ENCODE results near the gene TPRA1.
"Not testable (repeated sequence)": the region's sequence is repeated elsewhere in the genome, so short reads cannot be mapped to it uniquely, and the experiment has no call there.

The TPRA1 gene

DNA sequence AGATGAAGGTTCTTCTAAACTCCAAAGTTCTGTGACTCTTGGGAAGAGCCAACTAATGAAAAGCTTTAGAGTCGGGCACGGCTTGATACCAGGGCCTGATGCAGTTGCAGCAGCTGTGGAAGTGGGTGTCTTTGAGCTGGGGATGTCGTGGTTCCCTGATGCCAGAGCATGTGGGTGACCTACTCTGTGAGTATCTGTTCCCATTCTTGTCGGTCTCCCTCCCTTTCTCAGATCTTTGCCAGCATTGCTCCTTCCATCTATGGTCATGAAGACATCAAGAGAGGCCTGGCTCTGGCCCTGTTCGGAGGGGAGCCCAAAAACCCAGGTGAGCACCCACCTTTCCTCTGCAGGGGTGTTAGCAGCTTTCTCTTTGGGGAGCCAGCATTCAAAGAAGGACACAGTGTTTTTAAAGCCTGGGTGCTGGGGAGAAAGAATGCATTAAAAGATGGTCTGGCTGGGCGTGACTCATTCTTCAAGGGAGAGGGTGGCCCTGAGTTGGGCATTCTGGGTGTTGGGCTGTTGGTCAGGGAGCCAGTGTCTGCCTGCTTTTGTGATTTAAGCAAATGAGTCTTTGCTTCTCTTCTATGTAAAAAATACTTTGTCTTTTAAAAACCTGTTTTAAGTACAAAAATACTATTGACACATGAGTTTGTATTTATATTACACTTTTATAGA, 25.2 kb upstream of the TPRA1 start:
- DNase-seq = no peak

DNA sequence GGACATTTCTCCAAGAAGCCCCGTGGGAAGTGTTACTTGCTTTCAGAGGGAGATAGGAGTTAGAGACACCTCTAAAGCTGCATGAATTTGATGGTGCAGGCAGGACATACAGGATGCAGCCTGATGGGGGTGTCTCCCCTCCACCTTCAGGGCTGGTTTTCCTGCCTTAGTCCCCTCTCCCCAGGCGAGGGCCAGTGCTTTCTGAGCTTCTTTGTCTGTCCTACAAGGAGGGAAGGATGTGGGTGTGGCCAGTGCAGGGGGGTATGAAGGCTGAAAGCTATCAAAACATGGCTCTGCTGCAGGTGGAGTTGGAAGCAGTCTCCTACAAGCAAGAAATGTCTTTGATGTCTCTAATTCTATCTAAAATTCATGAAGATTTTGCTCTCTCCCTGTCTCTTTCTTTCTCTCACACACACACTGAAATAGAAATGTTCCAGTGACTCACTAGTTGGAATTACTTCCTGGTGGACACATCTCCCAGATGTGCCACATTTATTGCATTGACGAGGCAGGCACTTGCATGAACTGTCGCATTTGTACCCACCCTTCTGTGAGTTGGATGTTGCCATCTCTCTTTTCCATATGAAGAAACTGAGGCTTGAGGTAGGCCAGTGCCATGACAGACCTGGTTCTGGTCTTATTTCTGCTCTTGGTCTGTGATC, 24.5 kb upstream of the TPRA1 start:
- DNase-seq = no peak

DNA sequence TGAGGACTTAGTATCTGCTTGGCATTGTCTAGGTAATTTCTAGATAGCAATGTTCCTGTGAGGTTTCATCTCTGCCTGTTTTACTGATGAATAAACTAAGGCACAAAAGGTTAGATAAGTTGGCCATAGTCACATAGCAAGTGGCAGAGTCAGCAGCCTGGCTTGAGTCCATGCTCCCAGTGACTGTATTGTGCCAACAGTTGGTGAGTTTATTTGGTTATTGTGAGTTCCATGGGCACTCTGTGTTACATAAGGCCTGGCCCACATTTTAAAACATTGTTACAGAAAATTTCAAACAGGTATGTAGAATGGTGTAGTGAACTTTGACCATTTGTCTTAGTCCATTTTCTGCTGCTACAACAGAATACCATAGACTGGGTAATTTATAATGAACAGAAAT, 22.9 kb upstream of the TPRA1 start:
- no peak for DNase-seq

DNA sequence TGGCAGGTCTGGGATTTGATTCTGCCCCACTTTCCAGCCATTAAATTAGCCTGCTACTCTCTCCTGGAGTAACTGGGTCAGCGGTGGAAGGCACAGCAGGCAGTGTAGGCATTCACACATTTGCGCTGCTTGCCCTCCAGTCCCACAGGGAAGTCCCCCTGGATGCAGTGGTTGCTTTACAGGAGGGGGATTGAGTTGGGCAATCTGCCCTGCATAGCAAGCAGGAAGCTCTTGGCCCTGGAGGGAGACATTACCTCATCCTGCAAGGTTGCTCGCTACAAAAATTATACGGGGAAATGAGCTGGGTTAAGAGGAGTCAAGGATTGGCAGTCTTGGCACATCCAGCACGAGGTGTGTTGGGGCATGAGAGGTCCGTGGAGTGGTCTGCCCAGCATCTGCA, 22.4 kb upstream of the TPRA1 start:
- DNase-seq = no peak

DNA sequence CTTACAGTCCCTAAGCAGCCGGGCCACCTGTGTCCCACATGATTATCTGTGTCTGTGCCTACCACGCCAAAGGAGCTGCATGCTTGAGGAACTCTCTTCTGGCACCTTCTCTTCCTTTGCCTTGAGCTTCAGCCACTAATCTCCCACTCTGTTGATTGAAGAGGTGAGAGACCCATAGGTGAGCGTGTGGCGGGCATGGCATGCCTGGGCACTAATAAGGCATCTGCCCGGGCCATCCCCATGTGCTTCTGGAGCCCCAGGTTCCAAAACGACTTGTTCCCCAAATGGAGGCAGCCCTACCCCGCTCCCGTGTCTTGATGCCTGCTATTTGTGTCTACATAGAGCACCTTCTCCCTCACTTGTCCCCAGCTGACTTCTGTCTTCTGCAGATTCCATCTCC, 20.7 kb upstream of the TPRA1 start:
- DNase-seq = no peak

DNA sequence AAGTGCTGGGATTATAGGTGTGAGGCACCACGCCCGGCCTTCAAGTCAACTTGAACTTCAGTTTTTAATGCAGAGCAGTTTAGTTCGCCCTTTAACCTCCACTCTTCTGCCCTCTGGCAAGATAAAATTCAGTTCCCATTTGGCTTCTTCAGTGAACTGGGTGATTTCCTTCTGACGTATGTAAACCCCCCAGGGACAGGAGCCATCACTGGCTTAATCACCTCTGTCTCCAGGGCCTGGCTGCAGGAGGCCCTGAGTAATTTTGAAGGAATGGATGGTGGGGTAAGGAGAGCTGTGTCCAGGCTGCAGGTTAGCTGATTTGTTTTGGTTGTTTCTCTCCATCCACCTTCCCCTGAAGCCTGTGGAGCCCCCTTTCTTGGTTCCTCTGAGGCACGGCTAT, 19.6 kb upstream of the TPRA1 start:
- no peak for DNase-seq

DNA sequence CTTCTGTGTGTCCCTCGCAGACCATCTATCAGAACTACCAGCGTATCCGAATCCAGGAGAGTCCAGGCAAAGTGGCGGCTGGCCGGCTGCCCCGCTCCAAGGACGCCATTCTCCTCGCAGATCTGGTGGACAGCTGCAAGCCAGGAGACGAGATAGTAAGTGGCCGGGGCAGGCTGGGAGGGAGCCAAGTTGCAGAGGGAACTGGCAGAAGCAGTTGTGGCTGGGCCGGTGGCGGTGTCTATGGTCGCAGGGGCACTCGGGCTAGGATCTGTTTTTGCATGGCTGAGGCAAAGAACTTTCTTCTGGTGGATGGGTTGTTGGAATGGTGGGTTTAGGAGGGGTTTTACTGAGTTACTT, 17.8 kb upstream of the TPRA1 start:
- DNase-seq = no peak

DNA sequence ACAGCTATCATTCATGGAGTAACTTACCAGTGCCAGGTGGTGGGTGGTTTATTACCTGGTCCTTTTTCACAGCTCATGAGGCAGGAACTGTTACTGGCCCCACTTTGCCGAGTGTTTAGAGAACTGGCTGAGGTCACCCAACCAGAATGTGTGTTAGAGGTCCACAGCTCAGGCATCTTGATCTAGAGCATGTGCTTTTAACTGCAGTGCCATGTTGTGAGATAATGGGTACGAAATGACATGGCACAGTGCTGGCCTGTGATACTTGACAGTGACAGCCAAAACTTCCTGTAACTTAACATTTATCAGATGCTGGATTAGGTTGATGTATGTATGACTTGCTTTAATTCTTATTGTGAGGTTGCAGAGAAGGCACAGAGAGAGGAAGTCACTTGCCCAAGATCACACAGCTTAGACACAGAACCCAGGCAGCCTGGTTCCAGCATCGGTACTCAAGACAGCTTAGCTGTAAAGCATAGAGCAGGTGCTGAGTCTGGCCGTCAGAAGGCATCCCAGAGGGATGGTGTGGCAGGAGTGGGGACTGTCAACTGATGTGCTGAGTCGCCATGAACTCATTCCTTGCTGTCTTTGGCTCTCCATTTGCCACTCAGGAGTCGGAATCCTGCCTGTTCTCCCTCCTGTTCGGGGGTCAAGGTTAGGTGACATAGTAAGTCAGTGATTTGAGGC, 17.3 kb upstream of the TPRA1 start:
- DNase-seq = no peak

DNA sequence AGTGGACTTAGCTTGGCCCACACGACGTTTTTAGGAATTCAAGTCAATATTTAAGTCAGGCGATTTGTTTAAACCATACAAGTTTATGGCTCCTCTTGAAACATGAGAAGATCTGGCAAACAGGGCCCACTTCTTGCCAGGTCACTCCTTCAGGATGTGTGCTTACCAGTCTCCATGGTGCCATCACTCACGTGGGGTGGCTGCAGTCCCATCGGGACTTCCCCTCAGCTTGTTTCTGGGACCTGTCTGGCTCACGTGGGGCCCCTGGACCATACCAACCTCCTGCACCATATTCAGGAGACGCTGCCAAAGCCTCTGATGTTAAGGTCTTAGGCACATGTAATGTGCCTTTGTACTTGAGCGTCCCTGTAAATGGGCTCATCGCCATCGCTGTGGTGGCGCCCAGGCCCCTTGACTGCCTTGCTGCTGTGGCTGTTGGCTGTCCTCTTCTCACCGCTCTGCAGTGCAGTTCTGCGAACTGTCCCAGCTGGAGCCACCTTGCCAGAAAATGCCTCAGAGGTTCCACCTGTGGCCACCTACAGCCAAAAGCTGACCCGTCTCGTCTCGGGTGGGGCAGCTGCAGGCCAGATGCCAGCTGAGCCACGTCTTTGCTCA, 16.6 kb upstream of the TPRA1 start:
- DNase-seq = no peak

DNA sequence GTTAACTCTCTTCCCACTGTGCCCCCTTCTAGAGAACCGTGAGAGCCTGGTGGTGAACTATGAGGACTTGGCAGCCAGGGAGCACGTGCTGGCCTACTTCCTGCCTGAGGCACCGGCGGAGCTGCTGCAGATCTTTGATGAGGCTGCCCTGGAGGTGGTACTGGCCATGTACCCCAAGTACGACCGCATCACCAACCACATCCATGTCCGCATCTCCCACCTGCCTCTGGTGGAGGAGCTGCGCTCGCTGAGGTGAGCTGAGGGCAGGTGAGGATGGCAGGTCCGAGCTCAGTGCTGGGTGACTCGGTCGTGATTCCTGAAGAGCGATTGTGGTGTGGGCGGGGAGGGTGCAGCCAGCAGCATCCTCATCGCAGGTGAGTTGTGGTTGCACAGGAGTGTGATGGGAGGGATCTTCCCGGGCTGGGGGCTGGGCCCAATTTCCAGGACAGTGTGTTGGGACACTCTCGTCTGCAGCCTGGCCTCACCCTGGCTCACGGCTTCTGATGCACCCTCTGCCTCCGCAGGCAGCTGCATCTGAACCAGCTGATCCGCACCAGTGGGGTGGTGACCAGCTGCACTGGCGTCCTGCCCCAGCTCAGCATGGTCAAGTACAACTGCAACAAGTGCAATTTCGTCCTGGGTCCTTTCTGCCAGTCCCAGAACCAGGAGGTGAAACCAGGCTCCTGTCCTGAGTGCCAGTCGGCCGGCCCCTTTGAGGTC, 15.7 kb upstream of the TPRA1 start:
- DNase-seq = no peak

DNA sequence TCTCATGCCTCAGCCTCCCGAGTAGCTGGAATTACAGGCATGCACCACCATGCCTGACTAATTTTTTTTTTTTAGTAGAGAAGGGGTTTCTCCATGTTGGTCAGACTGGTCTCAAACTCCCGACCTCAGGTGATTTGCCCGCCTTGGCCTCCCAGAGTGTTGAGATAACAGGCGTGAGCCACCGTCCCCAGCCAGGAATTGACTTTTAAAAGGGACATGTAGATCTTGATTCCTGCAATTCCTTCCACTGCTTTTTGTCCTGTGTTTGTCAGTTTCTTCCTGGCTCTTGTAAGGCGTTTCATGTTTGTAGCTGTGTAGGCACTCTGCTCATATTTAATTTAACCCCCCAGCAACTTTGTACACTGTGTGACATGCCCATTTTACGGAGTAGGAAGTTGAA, 15.0 kb upstream of the TPRA1 start:
- not testable (repeated sequence) for DNase-seq

DNA sequence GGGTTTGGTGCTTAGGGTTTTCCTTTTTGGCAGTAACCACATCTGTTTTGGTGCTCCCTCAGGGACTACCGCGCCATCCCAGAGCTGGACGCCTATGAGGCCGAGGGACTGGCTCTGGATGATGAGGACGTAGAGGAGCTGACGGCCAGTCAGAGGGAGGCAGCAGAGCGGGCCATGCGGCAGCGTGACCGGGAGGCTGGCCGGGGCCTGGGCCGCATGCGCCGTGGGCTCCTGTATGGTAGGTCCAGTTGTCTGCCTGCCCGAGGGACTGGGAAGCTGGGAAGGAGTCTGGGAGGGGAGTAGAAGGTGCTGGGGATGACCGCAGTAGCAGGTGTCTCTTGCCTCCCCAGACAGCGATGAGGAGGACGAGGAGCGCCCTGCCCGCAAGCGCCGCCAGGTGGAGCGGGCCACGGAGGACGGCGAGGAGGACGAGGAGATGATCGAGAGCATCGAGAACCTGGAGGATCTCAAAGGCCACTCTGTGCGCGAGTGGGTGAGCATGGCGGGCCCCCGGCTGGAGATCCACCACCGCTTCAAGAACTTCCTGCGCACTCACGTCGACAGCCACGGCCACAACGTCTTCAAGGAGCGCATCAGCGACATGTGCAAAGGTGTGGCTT, 14.1 kb upstream of the TPRA1 start:
- DNase-seq = no peak

DNA sequence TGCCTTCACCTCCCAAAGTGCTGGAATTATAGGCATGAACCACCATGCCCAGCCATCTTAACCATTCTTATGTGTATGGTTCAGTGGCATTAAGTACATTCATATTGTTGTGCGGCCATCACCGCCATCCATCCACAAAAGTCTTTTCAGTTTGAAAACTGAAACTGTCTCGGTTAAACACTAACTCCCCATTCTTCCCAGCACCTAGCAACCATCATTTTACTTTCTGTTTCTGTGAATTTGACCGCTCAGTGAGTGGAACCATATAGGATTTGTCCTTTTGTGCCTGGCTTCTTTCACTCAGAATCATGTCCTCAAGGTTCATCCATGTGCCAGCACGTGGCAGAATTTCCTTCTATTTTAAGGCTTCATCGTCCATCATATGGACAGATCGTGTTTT, 13.5 kb upstream of the TPRA1 start:
- DNase-seq = no peak

DNA sequence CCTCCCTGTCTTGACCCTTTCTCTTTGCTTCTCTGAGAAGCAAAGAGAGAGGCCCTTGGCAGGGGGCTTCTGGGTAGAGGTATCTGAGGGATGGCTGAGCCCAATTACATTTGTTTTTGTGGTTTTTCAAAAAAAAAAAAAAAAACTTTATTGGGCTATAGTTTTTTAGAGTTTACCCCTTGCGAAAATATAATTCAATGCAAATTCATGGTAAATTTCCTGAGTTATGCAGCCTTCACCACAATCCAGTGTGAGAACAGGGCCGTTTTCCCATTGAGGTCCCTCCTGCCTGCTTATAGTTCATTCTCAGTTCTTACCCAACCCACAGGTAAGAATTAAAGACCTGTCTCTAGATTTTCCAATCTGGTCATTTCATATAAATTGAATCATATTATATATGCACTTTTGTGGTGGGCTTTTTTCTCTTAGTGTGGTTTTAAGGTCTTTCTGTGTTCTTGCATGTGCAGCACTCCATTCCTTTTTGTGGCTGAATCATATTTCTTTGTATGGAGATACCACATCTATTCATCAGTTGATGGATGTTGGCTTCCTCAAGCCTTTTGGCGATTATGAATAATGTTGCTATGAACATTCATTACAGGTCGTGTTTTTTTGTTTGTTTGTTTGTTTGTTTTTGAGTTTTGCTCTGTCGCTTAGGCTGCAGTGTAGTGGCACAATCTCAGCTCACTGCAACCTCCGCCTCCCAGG, 10.4 kb upstream of the TPRA1 start:
- no peak for DNase-seq

DNA sequence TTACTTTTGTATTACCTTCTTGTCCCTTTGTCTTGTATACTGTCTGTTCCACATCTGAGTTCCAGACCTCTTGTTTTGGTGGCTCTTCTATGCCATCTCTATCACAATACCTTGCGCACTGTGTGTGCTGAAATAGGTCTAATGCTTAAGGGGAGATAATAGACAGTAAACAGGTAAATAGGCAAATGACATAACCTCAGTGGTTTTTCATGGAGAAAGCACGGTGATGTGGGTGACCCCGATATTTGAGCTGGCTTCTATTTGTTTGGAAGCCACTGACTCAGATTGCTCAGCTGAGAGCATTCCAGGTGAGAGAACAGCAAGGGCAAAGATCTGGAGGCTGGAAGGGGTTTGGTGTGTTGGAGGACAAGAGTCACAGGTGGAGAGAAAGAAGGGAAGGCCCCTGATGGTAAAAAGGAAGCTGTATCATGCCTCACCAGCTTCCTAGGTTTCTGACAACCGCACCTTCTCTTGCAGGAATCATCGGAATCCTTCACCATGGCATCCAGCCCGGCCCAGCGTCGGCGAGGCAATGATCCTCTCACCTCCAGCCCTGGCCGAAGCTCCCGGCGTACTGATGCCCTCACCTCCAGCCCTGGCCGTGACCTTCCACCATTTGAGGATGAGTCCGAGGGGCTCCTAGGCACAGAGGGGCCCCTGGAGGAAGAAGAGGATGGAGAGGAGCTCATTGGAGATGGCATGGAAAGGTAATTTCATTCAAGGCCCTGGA, 8.5 kb upstream of the TPRA1 start:
- no peak for DNase-seq

DNA sequence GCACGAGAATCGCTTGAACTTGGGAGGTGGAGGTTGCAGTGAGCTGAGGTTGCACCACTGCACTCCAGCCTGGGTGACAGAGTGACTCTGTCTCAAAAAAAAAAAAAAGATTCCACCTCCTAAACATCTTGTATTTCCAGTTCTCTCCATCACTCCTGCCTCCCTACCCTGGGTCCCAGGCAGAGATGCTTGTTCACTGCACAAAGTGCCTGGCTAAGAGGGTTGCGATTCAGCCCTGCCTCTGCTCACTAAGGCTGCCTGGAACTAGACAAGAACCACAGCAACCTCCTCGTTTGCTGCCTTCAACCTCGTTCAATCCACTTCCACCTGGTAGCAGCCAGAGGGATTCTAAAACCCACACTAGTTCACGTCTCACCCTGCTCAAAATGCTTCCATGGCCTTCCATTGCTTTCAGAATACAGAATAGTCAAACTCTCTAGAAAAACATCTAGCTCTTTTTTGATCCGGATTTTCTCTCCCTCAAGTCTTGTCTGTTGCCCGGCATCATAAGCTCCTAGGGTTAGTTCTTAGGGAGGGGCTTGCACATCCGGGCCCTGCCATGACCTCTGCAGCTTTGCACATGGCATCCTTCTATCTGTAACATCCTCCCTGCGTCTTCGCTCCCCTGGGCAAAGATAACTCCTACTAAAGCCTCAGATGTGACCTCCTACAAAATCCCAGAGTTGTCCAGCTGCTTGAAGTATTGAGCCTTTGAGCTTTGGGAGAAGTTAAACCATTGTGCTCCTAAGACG, 6.7 kb upstream of the TPRA1 start:
- no peak for DNase-seq

DNA sequence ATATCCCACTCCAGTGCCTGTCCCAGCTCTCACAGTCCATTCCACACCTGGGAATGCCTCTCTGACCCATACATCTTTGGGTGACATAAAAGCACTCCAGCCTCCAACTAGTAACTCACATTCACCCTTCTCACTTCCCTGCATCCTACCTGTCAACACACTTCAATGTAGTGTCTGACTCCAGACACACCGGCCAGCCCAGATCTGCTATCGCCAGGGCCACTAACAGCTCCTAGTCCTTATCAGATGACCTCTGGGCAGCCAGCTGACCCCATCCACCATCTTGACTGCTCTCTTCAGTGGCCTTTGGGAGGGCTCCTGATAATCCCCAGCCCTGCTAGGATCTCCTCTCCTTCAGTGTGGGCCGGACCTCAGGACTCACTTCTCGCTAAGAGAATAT, 4.8 kb upstream of the TPRA1 start:
- DNase-seq = no peak

DNA sequence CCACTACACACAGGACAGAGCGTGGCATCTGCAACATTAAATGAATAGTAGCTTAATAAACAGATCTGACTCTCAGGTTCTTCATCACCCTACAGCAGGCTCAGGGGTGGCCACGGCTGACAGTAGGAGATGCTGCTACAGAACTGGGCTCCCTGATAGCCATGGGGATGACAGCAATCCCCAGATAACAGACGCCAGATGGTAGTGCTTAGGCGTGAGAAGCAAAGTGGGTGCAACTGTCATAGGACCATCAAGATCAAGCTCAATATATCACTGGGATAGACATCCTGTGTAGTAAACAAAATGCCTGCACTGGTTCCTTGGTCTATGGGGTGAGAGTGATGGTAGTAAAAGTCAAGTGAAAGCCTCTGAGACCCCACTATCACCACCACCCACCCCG, 2.6 kb upstream of the TPRA1 start:
- no peak for DNase-seq

DNA sequence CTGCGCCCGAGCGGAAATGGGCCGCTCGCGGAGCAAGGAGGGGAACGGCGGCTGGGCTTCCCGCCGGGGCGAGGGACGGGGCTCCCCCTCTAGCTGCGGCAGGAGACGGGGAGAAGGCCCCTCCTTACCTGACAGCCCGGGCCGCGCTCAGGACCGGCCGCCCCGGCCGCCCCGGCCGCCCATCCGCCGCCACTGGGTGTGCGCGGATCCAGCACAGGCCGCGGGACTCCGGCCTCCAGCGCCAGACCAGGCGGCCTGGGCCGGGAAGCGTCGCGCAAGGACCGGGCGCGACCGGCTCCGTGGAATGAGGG, 296 bp downstream of the TPRA1 start:
- no peak for DNase-seq

DNA sequence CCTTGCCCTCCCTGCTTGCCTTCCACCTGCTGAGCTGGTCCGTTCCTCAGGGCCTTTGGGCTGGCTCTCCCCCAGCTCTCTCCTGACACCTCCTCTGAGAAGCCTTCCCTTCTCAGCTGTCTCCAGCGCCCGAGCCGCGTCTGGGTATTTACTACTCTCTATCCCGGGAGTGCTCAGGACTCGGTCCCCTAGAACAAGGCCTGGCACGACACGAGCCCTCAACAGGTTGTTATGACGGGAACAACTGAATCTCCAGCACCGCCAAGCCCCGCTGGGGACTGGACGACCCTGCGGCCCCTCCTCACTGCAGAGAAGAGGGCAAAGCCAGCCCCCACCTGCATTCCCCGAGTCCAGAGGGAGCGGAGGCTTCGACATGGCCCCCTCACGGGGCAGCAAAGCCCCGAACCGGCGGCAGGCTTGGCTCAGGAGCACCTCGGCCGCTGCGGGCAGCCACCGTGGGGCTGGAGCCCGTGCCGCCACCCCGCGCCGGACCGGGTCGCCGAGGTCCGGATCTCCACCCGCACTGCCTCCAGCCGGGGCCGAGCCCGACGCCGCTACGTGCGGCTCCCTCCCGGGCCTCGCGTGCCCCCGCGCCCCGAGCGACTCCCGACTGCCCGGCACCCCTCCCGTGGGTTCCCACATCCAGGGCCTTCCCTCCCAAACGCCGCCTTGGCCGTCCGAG, 792 bp downstream of the TPRA1 start:
- no peak for DNase-seq
